HEK293 (cell line): ENCODE results near the gene KRTAP6-1.

Source experiments
- CTCF ChIA-PET: fragments of 350-600 bp; formaldehyde crosslinking; extraction: SDS; loops from one replicate; lab custom pipeline; 2021; ENCODE audit warnings: antibody characterized with exemption; lab: Yijun Ruan, JAX
- POLR2A ChIA-PET: fragments of 300-600 bp; formaldehyde crosslinking; extraction: SDS; loops from one replicate; lab custom pipeline; 2020; ENCODE audit warnings: antibody characterized with exemption, inconsistent platforms; lab: Yijun Ruan, JAX
- H3K27ac ChIP-seq: fragments of 200-500 bp; sonication (Bioruptor generic); 2 replicates; pipeline ENCODE4 v1.5.1; 2014; ENCODE audit warnings: low read depth, low read length, control low read depth, inconsistent platforms; ENCODE audit errors: extremely low read depth
- H3K36me3 ChIP-seq, 2 experiments: fragments of 200-500 bp in 1 of 2; sonication (Bioruptor generic) in 1 of 2; 1 replicate in 1 of 2; 2 replicates in 1 of 2; pipeline ENCODE4 v1.5.1; 2014 to 2017; ENCODE audit warnings: inconsistent platforms in 2 of 2, low read length in 2 of 2; ENCODE audit not compliant: control insufficient read depth in 2 of 2, insufficient read depth in 1 of 2
- H3K4me1 ChIP-seq: fragments of 200-500 bp; sonication (Bioruptor generic); 2 replicates; pipeline ENCODE4 v1.5.1; 2014; ENCODE audit warnings: mild to moderate bottlenecking, low read length, inconsistent platforms; ENCODE audit not compliant: control insufficient read depth, insufficient read depth
- H3K4me3 ChIP-seq: 2 replicates; pipeline ENCODE4 v1.5.1; 2011; ENCODE audit warnings: low read depth, mild to moderate bottlenecking, control low read depth, low read length, moderate library complexity
- H3K9me3 ChIP-seq: fragments of 200-500 bp; sonication (Bioruptor generic); 2 replicates; pipeline ENCODE4 v1.5.1; 2014; ENCODE audit warnings: low read depth, low read length, inconsistent platforms; ENCODE audit not compliant: control insufficient read depth, insufficient read depth
- FEZF1 ChIP-seq: fragments of 450-650 bp; formaldehyde crosslinking; IDR thresholded peaks from 2 replicates; pipeline ENCODE4 v1.5.1; 2016; ENCODE audit warnings: missing biosample characterization, missing genetic modification characterization
- HIC1 ChIP-seq: fragments of 450-650 bp; formaldehyde crosslinking; IDR thresholded peaks from 2 replicates; pipeline ENCODE4 v1.5.1; 2016; ENCODE audit warnings: missing biosample characterization, missing genetic modification characterization
- KLF8 ChIP-seq: fragments of 450-650 bp; formaldehyde crosslinking; IDR thresholded peaks from 2 replicates; pipeline ENCODE4 v1.5.1; 2016; ENCODE audit warnings: missing biosample characterization, missing genetic modification characterization
- MEIS1 ChIP-seq: sonication (generic); formaldehyde crosslinking; IDR thresholded peaks from 2 replicates; pipeline ENCODE4 v1.8.1; 2022; ENCODE audit warnings: missing genetic modification reagents, mild to moderate bottlenecking, borderline replicate concordance
- MZF1 ChIP-seq: fragments of 450-650 bp; formaldehyde crosslinking; IDR thresholded peaks from 2 replicates; pipeline ENCODE4 v1.5.1; 2017; ENCODE audit warnings: missing biosample characterization, missing genetic modification characterization, borderline replicate concordance
- OSR2 ChIP-seq: fragments of 450-650 bp; formaldehyde crosslinking; IDR thresholded peaks from 2 replicates; pipeline ENCODE4 v1.5.1; 2016; ENCODE audit warnings: missing biosample characterization, missing genetic modification characterization
- ZBTB26 ChIP-seq: fragments of 450-650 bp; formaldehyde crosslinking; optimal IDR thresholded peaks from 2 replicates; pipeline ENCODE3; 2016; ENCODE audit warnings: missing biosample characterization, mild to moderate bottlenecking, missing genetic modification characterization
- ZFP37 ChIP-seq: fragments of 450-650 bp; formaldehyde crosslinking; IDR thresholded peaks from 2 replicates; pipeline ENCODE4 v1.5.1; 2016; ENCODE audit warnings: missing biosample characterization, missing genetic modification characterization
- ZNF114 ChIP-seq: fragments of 450-650 bp; formaldehyde crosslinking; IDR thresholded peaks from 2 replicates; pipeline ENCODE4 v1.5.0; 2017; ENCODE audit warnings: missing biosample characterization, missing genetic modification characterization
- ZNF155 ChIP-seq: fragments of 450-650 bp; formaldehyde crosslinking; IDR thresholded peaks from 2 replicates; pipeline ENCODE4 v1.5.1; 2016; ENCODE audit warnings: missing biosample characterization, missing genetic modification characterization
- ZNF214 ChIP-seq: fragments of 450-650 bp; formaldehyde crosslinking; IDR thresholded peaks from 2 replicates; pipeline ENCODE4 v1.5.1; 2017; ENCODE audit warnings: missing biosample characterization, mild to moderate bottlenecking, missing genetic modification characterization, borderline replicate concordance
- ZNF221 ChIP-seq: fragments of 450-650 bp; formaldehyde crosslinking; IDR thresholded peaks from 2 replicates; pipeline ENCODE4 v1.5.1; 2017; ENCODE audit warnings: missing biosample characterization, missing genetic modification characterization, borderline replicate concordance
- ZNF223 ChIP-seq: fragments of 450-650 bp; formaldehyde crosslinking; IDR thresholded peaks from 2 replicates; pipeline ENCODE4 v1.5.1; 2016; ENCODE audit warnings: missing biosample characterization, missing genetic modification characterization
- ZNF23 ChIP-seq: fragments of 450-650 bp; formaldehyde crosslinking; IDR thresholded peaks from 2 replicates; pipeline ENCODE4 v1.5.1; 2016; ENCODE audit warnings: missing biosample characterization, missing genetic modification characterization, borderline replicate concordance
- ZNF239 ChIP-seq: fragments of 450-650 bp; formaldehyde crosslinking; IDR thresholded peaks from 2 replicates; pipeline ENCODE4 v1.5.1; 2016; ENCODE audit warnings: missing biosample characterization, missing genetic modification characterization
- ZNF426 ChIP-seq: fragments of 450-650 bp; formaldehyde crosslinking; IDR thresholded peaks from 2 replicates; pipeline ENCODE4 v1.5.1; 2017; ENCODE audit warnings: missing biosample characterization, missing genetic modification characterization, mild to moderate bottlenecking, inconsistent platforms, moderate library complexity
- ZNF433 ChIP-seq: fragments of 450-650 bp; formaldehyde crosslinking; IDR thresholded peaks from 2 replicates; pipeline ENCODE4 v1.5.1; 2016; ENCODE audit warnings: missing biosample characterization, missing genetic modification characterization, low read depth
- ZNF510 ChIP-seq: fragments of 450-650 bp; formaldehyde crosslinking; IDR thresholded peaks from 2 replicates; pipeline ENCODE4 v1.5.1; 2018; ENCODE audit warnings: mild to moderate bottlenecking, missing genetic modification characterization, missing biosample characterization; ENCODE audit not compliant: insufficient replicate concordance
- ZNF514 ChIP-seq: fragments of 450-650 bp; formaldehyde crosslinking; IDR thresholded peaks from 2 replicates; pipeline ENCODE4 v1.5.1; 2016; ENCODE audit warnings: missing biosample characterization, missing genetic modification characterization
- ZNF529 ChIP-seq: fragments of 450-650 bp; formaldehyde crosslinking; IDR thresholded peaks from 2 replicates; pipeline ENCODE4 v1.5.1; 2017; ENCODE audit warnings: missing genetic modification characterization, missing biosample characterization; ENCODE audit not compliant: insufficient replicate concordance
- ZNF548 ChIP-seq: fragments of 450-650 bp; formaldehyde crosslinking; IDR thresholded peaks from 2 replicates; pipeline ENCODE4 v1.5.1; 2016; ENCODE audit warnings: missing biosample characterization, missing genetic modification characterization
- ZNF585B ChIP-seq: fragments of 450-650 bp; formaldehyde crosslinking; IDR thresholded peaks from 2 replicates; pipeline ENCODE4 v1.5.1; 2016; ENCODE audit warnings: missing biosample characterization, missing genetic modification characterization
- ZNF600 ChIP-seq: fragments of 450-650 bp; formaldehyde crosslinking; IDR thresholded peaks from 2 replicates; pipeline ENCODE4 v1.5.1; 2016; ENCODE audit warnings: missing biosample characterization, missing genetic modification characterization
- ZNF624 ChIP-seq: fragments of 450-650 bp; formaldehyde crosslinking; IDR thresholded peaks from 2 replicates; pipeline ENCODE4 v1.5.1; 2017; ENCODE audit warnings: missing biosample characterization, missing genetic modification characterization
- ZNF660 ChIP-seq: fragments of 450-650 bp; IDR thresholded peaks from 2 replicates; pipeline ENCODE4 v1.5.1; 2018; ENCODE audit warnings: missing biosample characterization, mild to moderate bottlenecking, missing genetic modification characterization
- ZNF670 ChIP-seq: fragments of 450-650 bp; formaldehyde crosslinking; IDR thresholded peaks from 2 replicates; pipeline ENCODE4 v1.5.1; 2016; ENCODE audit warnings: missing biosample characterization, missing genetic modification characterization, low read depth
- ZNF707 ChIP-seq: fragments of 450-650 bp; formaldehyde crosslinking; IDR thresholded peaks from 2 replicates; pipeline ENCODE4 v1.5.1; 2016; ENCODE audit warnings: missing biosample characterization, missing genetic modification characterization
- ZNF843 ChIP-seq: fragments of 450-650 bp; formaldehyde crosslinking; IDR thresholded peaks from 2 replicates; pipeline ENCODE4 v1.5.1; 2016; ENCODE audit warnings: missing biosample characterization, missing genetic modification characterization
- TF ChIP-seq, protein P1 (sequence below): fragments of 450-650 bp; formaldehyde crosslinking; IDR thresholded peaks from 2 replicates; pipeline ENCODE4 v1.5.1; 2017; ENCODE audit warnings: missing biosample characterization, mild to moderate bottlenecking, missing genetic modification characterization, moderate library complexity
- TF ChIP-seq, protein P2 (sequence below): IDR thresholded peaks from 2 replicates; pipeline ENCODE4 v1.6.1; 2011; ENCODE audit warnings: mild to moderate bottlenecking, low read depth, low read length, borderline replicate concordance

The KRTAP6-1 gene

GRCh38 chr21:30592140-30592539, 21.6 kb downstream of the KRTAP6-1 start, which contains the start of gene KRTAP6-3:
Gene KRTAP6-3, plus strand, starts transcription at chr21:30592440. Its CDS starts 6 bp downstream, at chr21:30592446.
- no peaks in the 10 kb centered on the region for H3K9me3 ChIP-seq
- no peak within 1 kb of the TSS for H3K4me3 ChIP-seq
- H3K27ac ChIP-seq = no peak within 1 kb of the TSS
- no peaks in the 10 kb centered on the region for H3K4me1 ChIP-seq
- CTCF ChIA-PET = no interaction called here
- H3K36me3 ChIP-seq = no peaks in the 10 kb centered on the region
- POLR2A ChIA-PET = no interaction called here
- TF ChIP-seq ZNF426 = no peak
- no peak for TF ChIP-seq ZNF221 (tag by site-specific recombination)
- TF ChIP-seq, protein P1, sequence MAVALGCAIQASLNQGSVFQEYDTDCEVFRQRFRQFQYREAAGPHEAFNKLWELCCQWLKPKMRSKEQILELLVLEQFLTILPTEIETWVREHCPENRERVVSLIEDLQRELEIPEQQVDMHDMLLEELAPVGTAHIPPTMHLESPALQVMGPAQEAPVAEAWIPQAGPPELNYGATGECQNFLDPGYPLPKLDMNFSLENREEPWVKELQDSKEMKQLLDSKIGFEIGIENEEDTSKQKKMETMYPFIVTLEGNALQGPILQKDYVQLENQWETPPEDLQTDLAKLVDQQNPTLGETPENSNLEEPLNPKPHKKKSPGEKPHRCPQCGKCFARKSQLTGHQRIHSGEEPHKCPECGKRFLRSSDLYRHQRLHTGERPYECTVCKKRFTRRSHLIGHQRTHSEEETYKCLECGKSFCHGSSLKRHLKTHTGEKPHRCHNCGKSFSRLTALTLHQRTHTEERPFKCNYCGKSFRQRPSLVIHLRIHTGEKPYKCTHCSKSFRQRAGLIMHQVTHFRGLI (tag by site-specific recombination) = no peak
- no peak for TF ChIP-seq ZNF660 (tag by site-specific recombination)
- TF ChIP-seq ZFP37 = no peak
- no peak for TF ChIP-seq ZNF214 (tag by site-specific recombination)
- no peak for TF ChIP-seq ZNF514 (tag by site-specific recombination)
- TF ChIP-seq ZNF707 (tag by site-specific recombination) = no peak
- no peak for TF ChIP-seq ZNF433
- no peak for TF ChIP-seq ZNF239 (tag by site-specific recombination)
- no peak for TF ChIP-seq ZNF585B (tag by site-specific recombination)
- no peak for TF ChIP-seq ZNF529 (tag by site-specific recombination)
- no peak for TF ChIP-seq ZNF670 (tag by site-specific recombination)
- TF ChIP-seq, protein P2, sequence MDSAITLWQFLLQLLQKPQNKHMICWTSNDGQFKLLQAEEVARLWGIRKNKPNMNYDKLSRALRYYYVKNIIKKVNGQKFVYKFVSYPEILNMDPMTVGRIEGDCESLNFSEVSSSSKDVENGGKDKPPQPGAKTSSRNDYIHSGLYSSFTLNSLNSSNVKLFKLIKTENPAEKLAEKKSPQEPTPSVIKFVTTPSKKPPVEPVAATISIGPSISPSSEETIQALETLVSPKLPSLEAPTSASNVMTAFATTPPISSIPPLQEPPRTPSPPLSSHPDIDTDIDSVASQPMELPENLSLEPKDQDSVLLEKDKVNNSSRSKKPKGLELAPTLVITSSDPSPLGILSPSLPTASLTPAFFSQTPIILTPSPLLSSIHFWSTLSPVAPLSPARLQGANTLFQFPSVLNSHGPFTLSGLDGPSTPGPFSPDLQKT = no peak
- no peak for TF ChIP-seq ZBTB26 (tag by site-specific recombination)
- TF ChIP-seq ZNF624 (tag by site-specific recombination) = no peak
- no peak for TF ChIP-seq ZNF843 (tag by site-specific recombination)

GRCh38 chr21:30590297-30590696, 23.4 kb downstream of the KRTAP6-1 start, which contains the start of gene KRTAP22-2:
Gene KRTAP22-2, minus strand, starts transcription at chr21:30590397.
- no peaks in the 10 kb centered on the region for H3K36me3 ChIP-seq
- no peaks in the 10 kb centered on the region for H3K9me3 ChIP-seq
- CTCF ChIA-PET = no interaction called here
- H3K4me1 ChIP-seq = no peaks in the 10 kb centered on the region
- no peak within 1 kb of the TSS for H3K27ac ChIP-seq
- no peak for TF ChIP-seq ZNF155 (tag by site-specific recombination)
- no peak for TF ChIP-seq MZF1
- no peak for TF ChIP-seq ZNF223
- TF ChIP-seq FEZF1 = no peak
- no peak for TF ChIP-seq ZNF548 (tag by site-specific recombination)
- TF ChIP-seq ZNF23 (tag by site-specific recombination) = no peak
- no peak for TF ChIP-seq ZNF510 (tag by site-specific recombination)
- no peak for TF ChIP-seq HIC1 (tag by site-specific recombination)
- TF ChIP-seq KLF8 (tag by site-specific recombination) = no peak
- no peak for TF ChIP-seq MEIS1
- TF ChIP-seq OSR2 = no peak
- no peak for TF ChIP-seq ZNF114 (tag by site-specific recombination)
- no peak for TF ChIP-seq ZNF600
- POLR2A ChIA-PET = no interaction called here
- no peak within 1 kb of the TSS for H3K4me3 ChIP-seq
